ENCODE data around the gene MTG1.
"Not testable (repeated sequence)": the region's sequence is repeated elsewhere in the genome, so short reads cannot be mapped to it uniquely, and the experiment has no call there.

Gene MTG1

DNA sequence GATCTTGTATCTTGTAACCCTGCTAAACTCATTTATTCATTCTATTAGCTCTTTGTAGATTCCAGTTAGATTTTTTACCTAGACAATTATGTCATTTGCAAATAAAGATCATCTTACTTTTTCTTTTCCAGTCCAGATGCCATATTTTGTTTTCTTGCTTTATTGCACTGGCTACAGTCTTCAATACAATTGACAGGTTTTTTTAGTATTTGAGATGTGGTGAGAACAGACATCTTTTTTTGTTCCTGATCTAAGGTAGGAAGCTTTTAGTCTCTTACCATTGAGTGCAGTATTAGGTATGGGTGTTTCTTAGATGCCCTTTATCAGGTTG, 18.4 kb downstream of the MTG1 start:
- TF ChIP-seq, protein P1, sequence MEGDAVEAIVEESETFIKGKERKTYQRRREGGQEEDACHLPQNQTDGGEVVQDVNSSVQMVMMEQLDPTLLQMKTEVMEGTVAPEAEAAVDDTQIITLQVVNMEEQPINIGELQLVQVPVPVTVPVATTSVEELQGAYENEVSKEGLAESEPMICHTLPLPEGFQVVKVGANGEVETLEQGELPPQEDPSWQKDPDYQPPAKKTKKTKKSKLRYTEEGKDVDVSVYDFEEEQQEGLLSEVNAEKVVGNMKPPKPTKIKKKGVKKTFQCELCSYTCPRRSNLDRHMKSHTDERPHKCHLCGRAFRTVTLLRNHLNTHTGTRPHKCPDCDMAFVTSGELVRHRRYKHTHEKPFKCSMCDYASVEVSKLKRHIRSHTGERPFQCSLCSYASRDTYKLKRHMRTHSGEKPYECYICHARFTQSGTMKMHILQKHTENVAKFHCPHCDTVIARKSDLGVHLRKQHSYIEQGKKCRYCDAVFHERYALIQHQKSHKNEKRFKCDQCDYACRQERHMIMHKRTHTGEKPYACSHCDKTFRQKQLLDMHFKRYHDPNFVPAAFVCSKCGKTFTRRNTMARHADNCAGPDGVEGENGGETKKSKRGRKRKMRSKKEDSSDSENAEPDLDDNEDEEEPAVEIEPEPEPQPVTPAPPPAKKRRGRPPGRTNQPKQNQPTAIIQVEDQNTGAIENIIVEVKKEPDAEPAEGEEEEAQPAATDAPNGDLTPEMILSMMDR (conservative IDR thresholded peaks at IDR 0.05; ENCODE audit: low read length): no peak
- DNase-seq (ENCODE audit: low read depth): no peak
- no peak overlapping the region for H3K4me3 ChIP-seq (ENCODE audit: low read length)

DNA sequence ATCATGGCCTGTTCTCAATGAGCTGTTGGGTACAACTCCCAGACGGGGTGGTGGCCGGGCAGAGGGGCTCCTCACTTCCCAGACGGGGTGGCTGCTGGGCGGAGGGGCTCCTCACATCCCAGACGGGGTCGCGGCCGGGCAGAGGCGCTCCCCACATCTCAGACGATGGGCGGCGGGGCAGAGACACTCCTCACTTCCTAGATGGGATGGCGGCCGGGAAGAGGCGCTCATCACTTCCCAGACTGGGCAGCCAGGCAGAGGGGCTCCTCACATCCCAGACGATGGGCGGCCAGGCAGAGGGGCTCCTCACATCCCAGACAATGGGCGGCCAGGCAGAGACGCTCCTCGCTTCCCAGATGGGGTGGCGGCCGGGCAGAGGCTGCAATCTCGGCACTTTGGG, 20.4 kb downstream of the MTG1 start:
- not testable (repeated sequence) for H3K4me3 ChIP-seq (ENCODE audit: low read length); DNase-seq (ENCODE audit: low read depth)

DNA sequence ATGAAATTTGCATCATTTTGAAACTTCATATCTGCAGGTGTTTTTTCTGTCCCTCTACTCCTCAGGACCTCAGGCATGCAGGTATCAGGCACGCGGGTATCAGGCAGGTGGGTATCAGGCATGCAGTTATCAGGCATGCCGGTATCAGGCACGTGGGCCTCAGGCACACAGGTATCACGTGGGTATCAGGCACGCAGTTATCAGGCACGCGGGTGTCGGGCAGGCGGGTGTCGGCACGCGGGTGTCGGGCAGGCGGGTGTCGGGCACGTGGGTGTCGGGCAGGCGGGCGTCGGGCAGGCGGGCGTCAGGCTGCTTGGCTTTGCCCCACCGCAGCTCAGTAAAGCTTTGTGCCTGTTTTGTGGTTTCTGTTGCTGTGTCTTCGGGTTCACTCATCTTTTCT, 21.8 kb downstream of the MTG1 start:
- H3K4me3 ChIP-seq (ENCODE audit: low read length): no peak overlapping the region
- no peak for DNase-seq (ENCODE audit: low read depth)
- TF ChIP-seq, protein P1 (conservative IDR thresholded peaks at IDR 0.05; ENCODE audit: low read length): no peak

DNA sequence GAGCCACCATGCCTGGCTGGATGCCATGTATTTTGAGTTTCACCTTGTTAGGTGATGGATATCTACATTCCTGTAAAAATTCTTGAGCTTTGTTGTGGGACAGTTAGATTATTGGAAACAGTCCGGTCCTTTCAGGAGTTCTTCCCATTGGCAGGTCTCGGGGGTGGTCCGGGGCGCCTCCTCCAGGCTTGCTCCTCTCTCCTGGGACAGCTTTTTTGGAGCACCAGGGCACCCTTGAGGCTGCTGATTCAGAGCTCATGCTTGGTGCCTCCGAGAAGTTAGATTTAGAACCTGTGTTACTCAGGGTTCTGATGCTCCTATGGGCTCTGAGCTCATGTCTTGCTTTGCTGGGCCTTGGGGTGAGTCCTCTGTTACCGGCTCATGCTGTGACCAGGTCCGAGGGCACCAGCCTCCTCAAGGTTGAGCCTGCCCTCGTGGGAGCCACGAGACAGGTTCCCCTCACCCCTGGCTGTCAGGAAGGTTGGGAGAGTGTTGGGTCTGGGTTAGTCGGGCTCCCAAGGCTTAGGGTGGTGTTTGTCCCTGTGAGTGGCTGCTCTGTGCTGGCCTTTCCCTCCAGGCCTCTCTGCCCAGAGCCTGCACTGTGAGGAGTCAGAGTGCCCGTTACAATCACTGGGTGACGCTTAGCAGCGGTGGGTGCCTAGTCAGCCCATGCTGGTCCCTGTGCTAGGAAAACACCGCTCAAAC, 24.5 kb downstream of the MTG1 start:
- no peak for DNase-seq (ENCODE audit: low read depth)
- TF ChIP-seq, protein P1 (conservative IDR thresholded peaks at IDR 0.05; ENCODE audit: low read length): no peak
- H3K4me3 ChIP-seq (ENCODE audit: low read length): no peak overlapping the region

DNA sequence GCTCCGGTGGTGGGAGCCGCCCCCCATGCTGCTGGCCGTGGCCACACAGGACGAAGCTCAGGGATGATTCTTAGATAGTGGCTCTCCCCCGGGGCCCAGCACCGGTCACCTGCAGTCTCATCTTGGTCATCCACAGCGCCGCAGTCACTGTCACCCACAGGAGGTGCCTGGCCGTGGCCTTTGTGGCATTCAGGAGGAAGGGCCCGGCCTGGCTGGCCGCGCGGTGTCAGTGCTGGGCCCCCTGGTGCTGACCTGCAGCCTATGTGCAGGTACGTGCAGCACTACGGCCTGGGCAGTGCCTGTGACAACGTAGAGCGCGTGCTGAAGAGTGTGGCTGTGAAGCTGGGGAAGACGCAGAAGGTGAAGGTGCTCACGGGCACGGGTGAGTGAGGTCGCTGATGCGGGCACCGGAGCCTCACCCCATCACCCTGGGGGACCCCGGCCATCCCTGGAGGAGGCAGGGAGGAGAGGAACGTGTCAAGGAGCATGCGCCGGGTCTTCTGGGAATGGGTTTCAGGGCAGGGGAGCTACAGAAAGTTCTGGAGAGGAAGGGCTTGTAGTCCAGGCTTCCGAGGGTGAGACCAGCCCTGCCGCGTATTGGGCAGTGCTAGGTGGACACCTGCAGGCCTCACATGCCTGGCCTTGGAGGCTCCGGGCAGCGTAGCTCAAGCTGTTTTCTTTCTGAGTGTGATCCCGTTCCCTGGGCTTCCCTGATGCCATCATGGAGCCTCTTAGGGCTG, 25.4 kb downstream of the MTG1 start:
- H3K4me3 ChIP-seq (ENCODE audit: low read length): no peak overlapping the region
- TF ChIP-seq, protein P1 (conservative IDR thresholded peaks at IDR 0.05; ENCODE audit: low read length): no peak
- no peak for DNase-seq (ENCODE audit: low read depth)

DNA sequence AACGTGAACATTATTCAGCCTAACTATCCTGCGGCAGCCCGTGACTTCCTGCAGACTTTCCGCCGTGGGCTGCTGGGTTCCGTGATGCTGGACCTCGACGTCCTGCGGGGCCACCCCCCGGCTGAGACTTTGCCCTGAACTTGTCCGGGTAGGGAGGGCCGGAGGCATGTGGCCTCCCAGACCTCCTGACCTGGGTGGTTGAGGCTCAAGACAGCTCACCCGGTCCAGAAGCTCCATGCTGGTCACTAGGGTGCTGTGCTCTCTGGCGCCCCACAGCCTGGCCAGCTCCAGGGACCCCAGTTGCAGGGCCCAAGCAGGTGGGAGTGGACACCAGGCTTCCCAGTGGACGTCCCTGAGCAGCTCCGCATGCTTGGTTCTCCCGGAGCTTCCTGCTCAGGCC, 26.1 kb downstream of the MTG1 start:
- no peak for DNase-seq (ENCODE audit: low read depth)
- TF ChIP-seq, protein P1 (conservative IDR thresholded peaks at IDR 0.05; ENCODE audit: low read length): no peak
- H3K4me3 ChIP-seq (ENCODE audit: low read length): no peak overlapping the region

DNA sequence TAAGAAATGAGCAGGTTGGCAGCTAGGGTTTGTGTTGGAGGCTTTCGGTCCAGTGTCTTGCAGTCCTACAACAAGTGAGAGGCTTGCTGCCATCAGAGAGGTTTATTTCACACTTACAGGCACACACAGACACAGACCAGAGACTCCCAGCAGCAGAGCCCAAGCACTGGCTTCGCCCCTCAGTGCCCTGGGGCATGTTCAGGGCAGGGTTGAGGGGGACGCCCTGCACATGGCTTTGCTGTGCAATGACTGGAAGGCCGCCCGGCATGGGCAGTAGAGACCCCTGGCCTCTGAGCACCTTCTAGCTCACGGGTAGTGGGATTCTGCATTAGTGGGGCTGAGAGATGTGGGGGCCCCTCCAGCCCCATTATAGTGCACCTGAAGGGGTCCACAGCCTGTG, 26.6 kb downstream of the MTG1 start:
- no peak for DNase-seq (ENCODE audit: low read depth)
- no peak overlapping the region for H3K4me3 ChIP-seq (ENCODE audit: low read length)
- TF ChIP-seq, protein P1 (conservative IDR thresholded peaks at IDR 0.05; ENCODE audit: low read length): no peak
